Measurements from ENCODE around the gene WDR26.

Gene WDR26

DNA sequence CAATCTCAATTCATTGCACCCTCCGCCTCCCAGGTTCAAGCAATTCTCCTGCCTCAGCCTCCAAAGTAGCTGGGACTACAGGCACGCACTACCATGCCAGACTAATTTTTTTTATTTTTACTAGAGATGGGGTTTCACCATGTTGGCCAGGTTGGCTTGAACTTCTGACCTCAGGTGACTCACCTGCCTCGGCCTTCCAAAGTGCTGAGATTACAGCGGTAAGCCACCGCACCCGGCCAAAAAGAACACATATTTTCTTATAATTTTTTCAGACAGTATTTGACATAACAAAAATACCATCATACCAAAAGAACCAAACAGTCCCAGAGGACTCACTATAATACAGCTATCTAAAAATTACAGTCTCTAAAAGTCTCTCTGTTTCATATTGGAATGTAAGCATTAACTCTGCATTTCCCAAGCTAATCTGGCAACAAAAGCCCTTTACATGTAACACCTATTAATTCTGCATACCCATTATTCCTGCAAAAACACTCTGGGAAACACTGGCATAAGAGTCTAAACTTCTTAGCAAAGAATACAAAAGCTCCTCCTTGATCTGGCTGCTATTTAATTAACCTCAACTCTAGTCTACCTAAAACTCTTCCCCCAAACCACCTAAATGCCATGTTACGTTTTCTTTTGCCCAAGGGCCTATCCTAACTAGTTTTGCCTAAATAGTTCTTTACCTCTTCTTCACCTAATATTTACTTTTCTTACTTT, 26.9 kb downstream of the WDR26 start:
- H2BK12ac ChIP-seq (ENCODE audit: low read length): no peak overlapping the region
- H2AFZ ChIP-seq (ENCODE audit: low read length): no peak overlapping the region
- no peak for DNase-seq (ENCODE audit: low spot score)
- H3K36me3 ChIP-seq (replicated peaks in 1 of 2; ENCODE audit: control insufficient read depth in 2 of 2, insufficient read depth in 2 of 2, low read length in 2 of 2): peaks cover 17 to 97% of the 10 kb centered on the region in 2 donors
- no peaks in the 10 kb centered on the region for H3K4me1 ChIP-seq (ENCODE audit: control insufficient read depth in 2 of 2, insufficient read depth in 1 of 2, low read depth in 1 of 2, low read length in 2 of 2)
- no peaks in the 10 kb centered on the region for H3K9me3 ChIP-seq (replicated peaks in 1 of 2; ENCODE audit: control insufficient read depth in 2 of 2, insufficient read depth in 1 of 2, low read depth in 1 of 2, low read length in 2 of 2)
- no peak overlapping the region for H2BK5ac ChIP-seq (ENCODE audit: low read length)
- H3K9ac ChIP-seq (ENCODE audit: low read depth, low read length, poor library complexity): no peak overlapping the region
- no peak overlapping the region for H2BK120ac ChIP-seq (ENCODE audit: low read depth, low read length)
- H3K14ac ChIP-seq (ENCODE audit: low read length): no peak overlapping the region
- H3K4ac ChIP-seq (ENCODE audit: low read length): no peak overlapping the region
- H2AK5ac ChIP-seq (ENCODE audit: low read depth, low read length): no peak overlapping the region
- H3K18ac ChIP-seq (ENCODE audit: low read length): no peak overlapping the region
- H4K8ac ChIP-seq (ENCODE audit: low read depth, low read length): no peak overlapping the region
- H4K91ac ChIP-seq (ENCODE audit: low read depth, low read length, poor library complexity): no peak overlapping the region
- no peak overlapping the region for H3K27ac ChIP-seq (replicated peaks; ENCODE audit: low read length)
- no peaks in the 10 kb centered on the region for H3K27me3 ChIP-seq (ENCODE audit: control insufficient read depth in 3 of 3, insufficient read depth in 3 of 3, low read depth in 1 of 3, low read length in 3 of 3)
- H2BK15ac ChIP-seq (ENCODE audit: low read length): no peak overlapping the region
- H3K79me1 ChIP-seq (ENCODE audit: low read depth, low read length): no peaks in the 10 kb centered on the region
- H3K4me2 ChIP-seq (ENCODE audit: insufficient read depth, low read length, poor library complexity, severe bottlenecking): no peak overlapping the region
- no peak overlapping the region for H3K4me3 ChIP-seq (ENCODE audit: low read length in 2 of 2)
- WGBS, 2 donors (ENCODE audit: extremely low coverage in 2 of 2, insufficient read length in 2 of 2, insufficient replicate concordance in 1 of 2): no CpG with 5 or more reads among the region's 7 CpGs
- H3K23ac ChIP-seq (ENCODE audit: low read depth, low read length, poor library complexity): no peak overlapping the region

GRCh38 chr1:224406216-224406615, 28.4 kb downstream of the WDR26 start:
- H3K4me2 ChIP-seq (ENCODE audit: insufficient read depth, low read length, poor library complexity, severe bottlenecking): no peak overlapping the region
- no peak overlapping the region for H4K8ac ChIP-seq (ENCODE audit: low read depth, low read length)
- no peaks in the 10 kb centered on the region for H3K4me1 ChIP-seq (ENCODE audit: control insufficient read depth in 2 of 2, insufficient read depth in 1 of 2, low read depth in 1 of 2, low read length in 2 of 2)
- no peak overlapping the region for H3K18ac ChIP-seq (ENCODE audit: low read length)
- H2BK15ac ChIP-seq (ENCODE audit: low read length): no peak overlapping the region
- H2AK5ac ChIP-seq (ENCODE audit: low read depth, low read length): no peak overlapping the region
- peaks cover 15 to 97% of the 10 kb centered on the region in 2 donors for H3K36me3 ChIP-seq (replicated peaks in 1 of 2; ENCODE audit: control insufficient read depth in 2 of 2, insufficient read depth in 2 of 2, low read length in 2 of 2)
- no peak overlapping the region for H2BK120ac ChIP-seq (ENCODE audit: low read depth, low read length)
- no peak overlapping the region for H2BK5ac ChIP-seq (ENCODE audit: low read length)
- no peak overlapping the region for H2BK12ac ChIP-seq (ENCODE audit: low read length)
- H3K4me3 ChIP-seq (ENCODE audit: low read length in 2 of 2): no peak overlapping the region
- H3K4ac ChIP-seq (ENCODE audit: low read length): no peak overlapping the region
- H2AFZ ChIP-seq (ENCODE audit: low read length): no peak overlapping the region
- no peak overlapping the region for H4K91ac ChIP-seq (ENCODE audit: low read depth, low read length, poor library complexity)
- no peak for DNase-seq (ENCODE audit: low spot score)
- no peaks in the 10 kb centered on the region for H3K27me3 ChIP-seq (ENCODE audit: control insufficient read depth in 3 of 3, insufficient read depth in 3 of 3, low read depth in 1 of 3, low read length in 3 of 3)
- H3K14ac ChIP-seq (ENCODE audit: low read length): no peak overlapping the region
- H3K9ac ChIP-seq (ENCODE audit: low read depth, low read length, poor library complexity): no peak overlapping the region
- H3K27ac ChIP-seq (replicated peaks; ENCODE audit: low read length): no peak overlapping the region
- H3K79me1 ChIP-seq (ENCODE audit: low read depth, low read length): no peaks in the 10 kb centered on the region
- no peaks in the 10 kb centered on the region for H3K9me3 ChIP-seq (replicated peaks in 1 of 2; ENCODE audit: control insufficient read depth in 2 of 2, insufficient read depth in 1 of 2, low read depth in 1 of 2, low read length in 2 of 2)
- H3K23ac ChIP-seq (ENCODE audit: low read depth, low read length, poor library complexity): no peak overlapping the region

DNA sequence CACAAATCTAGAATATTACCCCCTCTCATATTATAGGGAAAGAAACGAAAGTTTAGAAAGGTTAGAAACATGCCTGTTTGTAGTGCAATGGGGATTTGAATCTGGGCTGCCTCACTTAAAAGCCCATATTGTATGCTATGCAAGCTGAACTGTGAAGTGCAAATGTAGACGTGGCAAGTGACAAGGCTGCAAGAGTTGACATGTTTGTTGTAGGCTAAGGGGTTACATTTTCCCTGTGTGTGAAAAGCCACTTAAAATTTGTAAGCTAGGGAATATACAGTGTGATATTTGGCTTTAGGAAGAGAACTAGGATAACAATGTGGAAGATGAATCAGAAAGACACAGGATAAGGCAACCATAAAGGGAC, 29.0 kb downstream of the WDR26 start:
- WGBS, 2 donors (ENCODE audit: extremely low coverage in 2 of 2, insufficient read length in 2 of 2, insufficient replicate concordance in 1 of 2): no CpG with 5 or more reads among the region's 2 CpGs
- no peak overlapping the region for H3K4me3 ChIP-seq (ENCODE audit: low read length in 2 of 2)
- no peak overlapping the region for H3K27ac ChIP-seq (replicated peaks; ENCODE audit: low read length)
- H3K9ac ChIP-seq (ENCODE audit: low read depth, low read length, poor library complexity): no peak overlapping the region
- H3K18ac ChIP-seq (ENCODE audit: low read length): no peak overlapping the region
- no peak overlapping the region for H3K23ac ChIP-seq (ENCODE audit: low read depth, low read length, poor library complexity)
- H2BK5ac ChIP-seq (ENCODE audit: low read length): no peak overlapping the region
- no peak overlapping the region for H2BK12ac ChIP-seq (ENCODE audit: low read length)
- H2BK15ac ChIP-seq (ENCODE audit: low read length): no peak overlapping the region
- no peak overlapping the region for H2AFZ ChIP-seq (ENCODE audit: low read length)
- no peak overlapping the region for H4K91ac ChIP-seq (ENCODE audit: low read depth, low read length, poor library complexity)
- no peak overlapping the region for H3K4ac ChIP-seq (ENCODE audit: low read length)
- DNase-seq (ENCODE audit: low spot score): no peak
- no peak overlapping the region for H4K8ac ChIP-seq (ENCODE audit: low read depth, low read length)
- no peaks in the 10 kb centered on the region for H3K9me3 ChIP-seq (replicated peaks in 1 of 2; ENCODE audit: control insufficient read depth in 2 of 2, insufficient read depth in 1 of 2, low read depth in 1 of 2, low read length in 2 of 2)
- no peak overlapping the region for H3K14ac ChIP-seq (ENCODE audit: low read length)
- no peaks in the 10 kb centered on the region for H3K4me1 ChIP-seq (ENCODE audit: control insufficient read depth in 2 of 2, insufficient read depth in 1 of 2, low read depth in 1 of 2, low read length in 2 of 2)
- H3K4me2 ChIP-seq (ENCODE audit: insufficient read depth, low read length, poor library complexity, severe bottlenecking): no peak overlapping the region
- no peak overlapping the region for H2BK120ac ChIP-seq (ENCODE audit: low read depth, low read length)
- H2AK5ac ChIP-seq (ENCODE audit: low read depth, low read length): no peak overlapping the region
- H3K79me1 ChIP-seq (ENCODE audit: low read depth, low read length): no peaks in the 10 kb centered on the region
- H3K36me3 ChIP-seq (replicated peaks in 1 of 2; ENCODE audit: control insufficient read depth in 2 of 2, insufficient read depth in 2 of 2, low read length in 2 of 2): peaks cover 13 to 97% of the 10 kb centered on the region in 2 donors
- H3K27me3 ChIP-seq (ENCODE audit: control insufficient read depth in 3 of 3, insufficient read depth in 3 of 3, low read depth in 1 of 3, low read length in 3 of 3): no peaks in the 10 kb centered on the region

GRCh38 chr1:224404916-224405603, 29.5 kb downstream of the WDR26 start:
- Histone ChIP-seq H3K4me3 (ENCODE audit: low read length in 2 of 2) (no peak overlapping the region), H3K9ac (ENCODE audit: low read depth, low read length, poor library complexity) (no peak overlapping the region), H3K27me3 (ENCODE audit: control insufficient read depth in 3 of 3, insufficient read depth in 3 of 3, low read depth in 1 of 3, low read length in 3 of 3) (no peaks in the 10 kb centered on the region), H2AK5ac (ENCODE audit: low read depth, low read length) (no peak overlapping the region), H3K18ac (ENCODE audit: low read length) (no peak overlapping the region), H2AFZ (ENCODE audit: low read length) (no peak overlapping the region), H3K9me3 (replicated peaks in 1 of 2; ENCODE audit: control insufficient read depth in 2 of 2, insufficient read depth in 1 of 2, low read depth in 1 of 2, low read length in 2 of 2) (no peaks in the 10 kb centered on the region), H3K79me1 (ENCODE audit: low read depth, low read length) (no peaks in the 10 kb centered on the region), H2BK120ac (ENCODE audit: low read depth, low read length) (no peak overlapping the region), H2BK15ac (ENCODE audit: low read length) (no peak overlapping the region), H3K14ac (ENCODE audit: low read length) (no peak overlapping the region), H4K91ac (ENCODE audit: low read depth, low read length, poor library complexity) (no peak overlapping the region), H3K4me2 (ENCODE audit: insufficient read depth, low read length, poor library complexity, severe bottlenecking) (no peak overlapping the region), H3K23ac (ENCODE audit: low read depth, low read length, poor library complexity) (no peak overlapping the region), H4K8ac (ENCODE audit: low read depth, low read length) (no peak overlapping the region), H2BK12ac (ENCODE audit: low read length) (no peak overlapping the region), H3K4me1 (ENCODE audit: control insufficient read depth in 2 of 2, insufficient read depth in 1 of 2, low read depth in 1 of 2, low read length in 2 of 2) (no peaks in the 10 kb centered on the region), H3K4ac (ENCODE audit: low read length) (no peak overlapping the region), H3K27ac (replicated peaks; ENCODE audit: low read length) (no peak overlapping the region), H3K36me3 (replicated peaks in 1 of 2; ENCODE audit: control insufficient read depth in 2 of 2, insufficient read depth in 2 of 2, low read length in 2 of 2) (peaks cover 13 to 96% of the 10 kb centered on the region in 2 donors), H2BK5ac (ENCODE audit: low read length) (no peak overlapping the region)
- DNase-seq (ENCODE audit: low spot score): no peak
- no CpG with 5 or more reads among the region's 3 CpGs for WGBS, 2 donors (ENCODE audit: extremely low coverage in 2 of 2, insufficient read length in 2 of 2, insufficient replicate concordance in 1 of 2)

All from neuronal stem cell (in vitro differentiated cells).